Activated CD8-positive, alpha-beta T cell treated with anti-CD3 and anti-CD28 coated beads for 36 hours (primary cell): ENCODE measurements around the gene GUCA1C. TPM values are rescaled to one million over a fixed set of nuclear protein-coding genes. Genes with fewer than 3 reads are reported as not detected.
A peak's percentile ranks its signal among the peaks of the same experiment; 100 is the strongest.

Source experiments
- ATAC-seq: fragments of 200-7000 bp; cut with Tn5 transposase; one replicate; pipeline ENCODE4 v1.10.0; 2021; ENCODE audit warnings: mild to moderate bottlenecking, moderate library complexity
- CTCF ChIA-PET: fragments of 350-600 bp; sonication (Branson Sonifier 250); formaldehyde crosslinking; loops from one replicate; lab custom pipeline; 2021; ENCODE audit warnings: antibody characterized with exemption; lab: Charles Lee
- POLR2A ChIA-PET: fragments of 350-600 bp; sonication (Branson Sonifier 250); formaldehyde crosslinking; loops from one replicate; lab custom pipeline; 2021; ENCODE audit warnings: antibody characterized with exemption; lab: Charles Lee
- DNase-seq: peaks from one replicate; pipeline ENCODE4 v3.0.0-alpha.2; 2020
- H3K27ac Mint-ChIP-seq: one replicate; pipeline ENCODE4 v1.8.0; 2021; ENCODE audit warnings: mild to moderate bottlenecking, mixed read lengths
- H3K27me3 Mint-ChIP-seq: one replicate; pipeline ENCODE4 v1.8.0; 2021; ENCODE audit warnings: mixed read lengths
- H3K36me3 Mint-ChIP-seq: one replicate; pipeline ENCODE4 v1.8.0; 2021; ENCODE audit warnings: low read depth, mixed read lengths
- H3K4me1 Mint-ChIP-seq: one replicate; pipeline ENCODE4 v1.8.0; 2021; ENCODE audit warnings: low read depth, mixed read lengths
- H3K4me3 Mint-ChIP-seq: one replicate; pipeline ENCODE4 v1.8.0; 2021; ENCODE audit warnings: mild to moderate bottlenecking, moderate library complexity, mixed read lengths
- H3K9me3 Mint-ChIP-seq: one replicate; pipeline ENCODE4 v1.8.0; 2021; ENCODE audit warnings: mixed read lengths
- CTCF ChIP-seq: fragments of 200-600 bp; IDR thresholded peaks from one replicate; pipeline ENCODE4 v1.8.0; 2022; ENCODE audit warnings: antibody characterized with exemption, mild to moderate bottlenecking
- intact Hi-C: fragments of 100-400 bp; cut with micrococcal nuclease; formaldehyde crosslinking; loops from one replicate; pipeline ENCODE4 v1.10.0; 2022
- total RNA-seq, 2 experiments: library from RNA; stranded (reverse); gene quantifications; one replicate each; pipeline ENCODE4 v1.2.3, GENCODE V29; 2021

Gene GUCA1C
- total RNA-seq, 2 experiments from 2014 or later, result not detected

- H3K9me3 Mint-ChIP-seq, result peaks cover 12% of the 10 kb centered on the region
- no peak for DNase-seq
- no peak for TF ChIP-seq CTCF
- POLR2A ChIA-PET, result interaction anchor here (2.0 kb wide), 2 partner anchors 43 to 275 kb away, joined by 5 read pairs; partner anchors contain the start of genes CIP2A and DZIP3
- H3K36me3 Mint-ChIP-seq, result peaks cover 35% of the 10 kb centered on the region
- CTCF ChIA-PET, result interaction anchor here (1.3 to 2.0 kb wide), 3 partner anchors 10 to 51 kb away, joined by 5 to 9 read pairs (median 6); no protein-coding TSS in a partner anchor
- peak overlapping the region; percentile 96 for H3K27ac Mint-ChIP-seq
- H3K4me1 Mint-ChIP-seq, result peaks cover 35% of the 10 kb centered on the region
- ATAC-seq, result no peak
- H3K4me3 Mint-ChIP-seq, result no peak overlapping the region
- intact Hi-C loops, result no loop called here
- no peaks in the 10 kb centered on the region for H3K27me3 Mint-ChIP-seq
Measured at GRCh38 chr3:108863799-108864135, 89.9 kb downstream of the GUCA1C start.

DNA sequence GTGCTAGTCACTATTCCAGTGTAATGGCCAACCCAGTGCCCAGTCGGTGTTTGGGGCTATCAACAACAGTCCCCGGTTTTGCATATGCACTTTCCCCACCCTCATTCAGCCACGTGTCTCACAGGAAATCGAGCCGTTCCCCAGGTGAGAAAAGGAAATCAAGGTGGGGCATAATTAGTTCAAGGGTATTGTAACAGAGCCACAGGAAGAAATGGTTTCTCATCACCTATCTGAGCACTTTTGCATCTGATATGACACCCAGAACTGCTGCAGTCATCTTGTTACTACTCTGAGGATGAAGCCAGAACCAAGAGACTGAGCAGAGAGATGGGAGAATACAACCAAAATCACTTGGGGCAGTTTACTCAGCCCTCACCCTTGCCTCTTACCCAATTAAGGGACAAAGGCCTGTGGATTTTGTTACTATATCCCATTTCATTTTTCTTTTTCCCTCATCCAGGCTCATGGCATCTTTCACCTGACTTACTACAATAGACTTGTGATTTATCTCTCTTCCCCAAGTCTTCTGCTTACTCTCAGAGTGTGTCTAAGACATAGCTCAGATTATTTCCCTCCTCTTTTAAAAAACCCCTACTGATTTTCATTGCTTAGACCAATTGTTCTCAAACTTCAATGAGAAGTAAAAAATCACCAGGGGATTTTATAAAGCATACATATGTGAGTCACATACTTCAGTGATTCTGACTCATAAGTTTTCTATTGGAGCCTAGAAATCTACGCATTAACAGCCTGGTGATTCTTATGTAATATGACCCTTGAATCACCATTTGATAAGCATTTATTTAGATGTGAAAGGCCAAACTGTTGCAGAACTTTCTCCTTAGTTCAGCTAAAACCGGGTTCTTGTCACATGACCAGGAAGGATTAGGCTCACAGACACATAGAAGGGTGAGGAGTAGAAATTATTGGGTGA lies 90.5 kb downstream of the GUCA1C start:
- ChIA-PET POLR2A (interaction anchor here (0.7 to 2.0 kb wide), 6 partner anchors 11 to 274 kb away, joined by 3 to 7 read pairs (median 5); partner anchors contain the start of genes CIP2A and DZIP3), CTCF (interaction anchor here (1.2 to 2.0 kb wide), 5 partner anchors 10 to 52 kb away, joined by 3 to 9 read pairs (median 5); no protein-coding TSS in a partner anchor)
- peaks cover 12% of the 10 kb centered on the region for H3K9me3 Mint-ChIP-seq
- peaks cover 42% of the 10 kb centered on the region for H3K36me3 Mint-ChIP-seq
- TF ChIP-seq CTCF, result no peak
- no peaks in the 10 kb centered on the region for H3K27me3 Mint-ChIP-seq
- peak overlapping the region; percentile 96 for H3K27ac Mint-ChIP-seq
- DNase-seq, result peak; percentile 55
- intact Hi-C loops, result no loop called here
- ATAC-seq, result peak; percentile 82
- H3K4me1 Mint-ChIP-seq, result peaks cover 40% of the 10 kb centered on the region
- peak overlapping the region; percentile 20 for H3K4me3 Mint-ChIP-seq

DNA sequence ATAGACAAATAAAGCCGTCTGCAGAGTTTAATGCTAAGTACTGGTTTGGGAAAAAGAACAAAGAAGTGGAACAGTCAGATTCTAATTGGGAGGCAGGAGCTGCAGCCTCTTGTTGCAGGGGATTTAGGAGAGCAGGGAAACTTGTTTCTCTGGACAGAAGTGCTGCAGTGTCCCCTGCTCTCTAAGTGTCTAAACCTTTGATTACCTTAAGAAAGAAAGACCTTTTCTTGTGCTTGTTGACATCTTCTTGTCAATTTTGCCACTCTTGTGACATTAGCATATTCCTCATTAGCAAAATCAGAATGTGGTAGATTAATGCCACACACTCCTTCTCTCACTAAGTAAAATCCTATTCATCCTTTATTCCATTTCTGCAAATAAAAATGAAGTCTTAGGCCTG lies 92.3 kb downstream of the GUCA1C start:
- DNase-seq, result no peak
- ChIA-PET CTCF (no interaction called here), POLR2A (interaction anchor here (1.6 kb wide), 1 partner anchor 28 kb away, joined by 7 read pairs; no protein-coding TSS in a partner anchor)
- TF ChIP-seq CTCF, result no peak
- ATAC-seq, result no peak
- H3K27ac Mint-ChIP-seq, result peak overlapping the region; percentile 96
- H3K36me3 Mint-ChIP-seq, result peaks cover 50% of the 10 kb centered on the region
- no peak overlapping the region for H3K4me3 Mint-ChIP-seq
- H3K4me1 Mint-ChIP-seq, result peaks cover 40% of the 10 kb centered on the region
- intact Hi-C loops, result no loop called here
- H3K9me3 Mint-ChIP-seq, result peaks cover 12% of the 10 kb centered on the region
- no peaks in the 10 kb centered on the region for H3K27me3 Mint-ChIP-seq

Other genes starting within 250 kb of the GUCA1C start
- not detected for gene RETNLB, start 196.5 kb downstream of the GUCA1C start, total RNA-seq
- gene TRAT1, start 131.1 kb downstream of the GUCA1C start, total RNA-seq, result 10 to 100 TPM; 13.8 to 15.5 TPM
- gene MORC1, start 164.3 kb upstream of the GUCA1C start, total RNA-seq, result not detected
- not detected for gene C3orf85, start 182.8 kb upstream of the GUCA1C start, total RNA-seq